Activated CD4-positive, CD25-positive, alpha-beta regulatory T cell treated with anti-CD3 and anti-CD28 coated beads, Interleukin-2, amount 50 U/mL, for 72 hours (primary cell): ENCODE data around the gene PPT1.
"Not testable (repeated sequence)": the region's sequence is repeated elsewhere in the genome, so short reads cannot be mapped to it uniquely, and the experiment has no call there.

Experiments
- DNase-seq: peaks from one replicate; pipeline ENCODE4 v3.0.0; 2021

Gene PPT1

GRCh38 chr1:40053138-40053887 lies 43.7 kb downstream of the PPT1 start:
- DNase-seq = no peak

DNA sequence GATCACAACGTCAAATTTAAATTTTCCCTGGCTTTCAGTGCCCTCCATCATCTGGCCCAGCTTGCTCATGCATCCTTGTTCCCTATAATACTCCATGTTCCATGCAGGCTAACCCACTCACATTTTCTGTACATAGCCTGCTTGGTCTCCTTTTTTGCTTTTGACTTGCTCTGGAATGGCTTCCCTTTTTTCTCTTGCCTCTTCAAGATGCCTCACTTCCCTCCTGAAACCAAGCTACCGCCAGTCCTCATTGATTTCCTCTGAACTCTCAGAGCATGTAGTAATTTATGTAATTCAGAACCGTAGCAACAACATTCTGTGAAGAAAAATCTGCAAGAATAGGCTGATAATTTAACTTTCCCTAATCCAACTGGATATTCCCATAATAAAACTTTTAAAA lies 46.2 kb downstream of the PPT1 start:
- DNase-seq = no peak

GRCh38 chr1:40049725-40050124 lies 47.3 kb downstream of the PPT1 start:
- no peak for DNase-seq

DNA sequence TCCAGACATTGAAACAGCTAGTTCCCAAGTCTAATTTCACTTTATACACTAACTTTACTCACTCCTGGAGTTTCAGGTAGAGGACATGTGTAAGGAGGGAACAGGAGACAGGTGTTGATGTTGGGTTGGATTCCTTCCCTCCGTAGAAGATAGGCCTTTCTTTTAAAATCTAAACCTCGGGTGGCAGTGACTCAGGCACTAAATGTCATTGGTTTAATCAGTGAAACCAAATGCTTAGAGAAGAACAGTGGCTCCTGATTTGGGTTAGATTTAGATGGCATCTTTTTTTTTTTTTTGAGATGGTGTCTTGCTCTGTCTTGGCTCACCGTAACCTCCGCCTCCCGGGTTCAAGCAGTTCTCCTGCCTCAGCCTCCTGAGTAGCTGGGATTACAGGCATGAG lies 49.3 kb downstream of the PPT1 start:
- DNase-seq = no peak

DNA sequence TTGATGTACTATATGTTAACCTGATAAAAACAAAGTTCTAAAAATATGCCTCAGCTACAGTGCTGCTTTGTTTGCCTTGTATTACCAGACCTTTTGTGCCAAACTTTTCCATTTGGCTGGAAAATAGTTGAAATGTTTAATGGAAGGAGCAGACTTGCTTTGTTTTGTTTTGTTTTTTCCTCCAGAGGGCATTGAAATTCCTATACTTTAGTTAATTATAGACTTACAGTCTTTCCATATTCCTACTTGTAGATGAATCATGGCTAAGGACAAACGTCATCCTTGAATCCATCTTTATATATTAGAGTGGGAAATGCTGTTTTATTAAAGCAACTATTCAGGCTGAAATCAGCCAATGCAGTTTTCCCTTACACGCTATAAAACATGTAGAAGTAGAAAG lies 49.8 kb downstream of the PPT1 start:
- no peak for DNase-seq

DNA sequence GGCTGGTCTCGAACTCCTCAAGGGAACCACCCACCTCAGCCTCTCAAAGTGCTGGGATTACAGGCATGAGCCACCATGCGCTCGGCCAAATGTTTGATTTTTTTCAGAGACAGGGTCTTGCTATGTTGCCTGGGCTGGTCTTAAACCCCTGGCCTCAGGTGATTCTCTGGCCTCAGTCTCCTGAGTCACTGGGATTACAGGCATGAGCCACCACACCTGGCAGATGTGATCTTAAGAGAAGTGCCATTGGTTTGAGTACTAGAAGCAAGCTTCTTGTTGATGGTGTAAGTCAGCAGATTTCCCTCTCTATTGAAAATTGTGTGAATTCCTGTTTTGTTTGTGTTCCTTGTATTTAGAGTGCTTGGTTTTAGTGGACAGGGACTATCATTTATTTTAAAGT lies 51.3 kb downstream of the PPT1 start:
- no peak for DNase-seq

DNA sequence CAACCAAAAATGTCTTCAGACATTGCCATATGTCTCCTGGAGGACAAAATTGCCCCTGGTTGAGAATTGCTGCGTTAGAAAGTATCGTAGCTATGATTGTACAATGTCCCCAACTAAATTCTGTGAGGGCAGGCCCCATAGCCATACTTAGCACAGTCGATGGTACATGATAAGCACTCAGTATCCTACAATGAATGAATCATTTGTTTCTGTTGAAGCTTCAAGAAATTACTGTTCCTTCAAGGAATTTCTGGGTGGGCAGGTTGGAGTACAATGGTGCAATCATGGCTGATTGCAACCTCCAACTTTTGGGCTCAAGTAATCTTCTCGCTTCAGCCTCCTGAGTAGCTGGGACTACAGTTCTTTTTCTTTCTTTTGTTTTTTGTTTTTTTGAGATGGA lies 51.9 kb downstream of the PPT1 start:
- DNase-seq = no peak

- DNase-seq = no peak
Measured at GRCh38 chr1:40044110-40044509, 52.9 kb downstream of the PPT1 start.

DNA sequence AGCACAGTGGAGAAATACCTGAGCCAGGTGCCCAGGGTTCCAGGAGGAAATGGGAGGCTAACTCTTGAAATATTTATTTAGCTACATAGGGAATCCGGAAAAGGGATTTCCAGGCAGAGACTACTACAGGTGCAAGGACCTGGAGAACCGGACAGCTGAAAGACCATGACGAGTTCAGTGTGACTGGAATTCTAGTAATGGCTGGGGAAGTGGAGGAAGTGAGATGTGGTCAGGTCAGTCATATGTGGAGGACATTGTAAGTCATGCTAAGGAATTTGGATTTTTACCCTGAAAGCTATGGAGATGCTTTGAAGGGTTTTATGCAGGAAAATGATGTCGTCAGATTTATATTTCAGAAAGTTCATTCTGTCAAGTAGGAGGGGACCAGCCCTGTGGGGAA lies 54.7 kb downstream of the PPT1 start:
- no peak for DNase-seq

DNA sequence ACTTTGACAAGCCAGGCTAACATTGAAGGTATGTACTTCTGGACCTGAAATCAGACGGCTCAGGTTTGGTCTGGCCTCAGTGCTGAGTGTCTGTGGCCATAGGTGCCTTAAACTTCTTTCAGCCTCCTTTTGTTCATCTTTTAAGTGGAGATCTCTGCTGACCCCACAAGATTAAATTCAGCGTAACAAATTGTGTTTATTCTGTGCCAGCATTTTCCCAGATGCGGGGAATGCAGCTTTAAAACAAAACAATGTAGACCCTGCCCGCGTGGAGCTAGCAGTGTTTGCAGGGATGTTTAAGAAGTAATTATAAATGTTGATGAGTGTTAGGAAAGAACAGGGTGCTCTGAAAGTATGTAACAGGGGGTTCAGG lies 55.6 kb downstream of the PPT1 start:
- no peak for DNase-seq

GRCh38 chr1:40040511-40041465 lies 56.3 kb downstream of the PPT1 start, which contains the start of gene CAP1:
TSS of gene CAP1 (plus strand) at chr1:40040729. CDS start at chr1:40059347, 18,618 bp downstream.
- peak; percentile 100 for DNase-seq

GRCh38 chr1:40039757-40040510 lies 57.1 kb downstream of the PPT1 start:
- DNase-seq = peak; percentile 81

GRCh38 chr1:40039245-40039756 lies 57.8 kb downstream of the PPT1 start:
- no peak for DNase-seq

DNA sequence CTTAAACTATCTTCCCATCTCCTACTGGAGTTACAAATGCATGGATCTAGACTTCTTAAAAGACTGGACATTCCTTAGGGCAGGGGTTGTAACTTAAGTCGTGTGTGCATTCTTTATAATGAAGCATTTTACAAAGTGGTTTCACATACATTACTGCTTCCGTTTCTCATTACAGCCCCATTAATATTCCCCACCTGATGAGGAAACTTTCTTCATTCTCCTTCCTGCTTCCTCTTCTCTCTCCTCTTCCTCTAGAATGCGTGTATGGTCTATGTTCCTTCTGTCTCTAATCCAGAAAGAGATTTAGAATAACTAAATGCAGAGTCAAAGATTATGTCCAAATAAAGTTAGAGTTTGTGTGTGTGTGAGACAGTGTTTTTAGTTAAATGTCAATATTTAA lies 58.4 kb downstream of the PPT1 start:
- no peak for DNase-seq

- DNase-seq = not testable (repeated sequence)
Measured at GRCh38 chr1:40037254-40037653, 59.8 kb downstream of the PPT1 start.

GRCh38 chr1:40036574-40036973 lies 60.5 kb downstream of the PPT1 start:
- no peak for DNase-seq

GRCh38 chr1:40034869-40035268 lies 62.2 kb downstream of the PPT1 start:
- DNase-seq = no peak

- DNase-seq = peak; percentile 37
Measured at GRCh38 chr1:40032240-40032891, 64.7 kb downstream of the PPT1 start.

DNA sequence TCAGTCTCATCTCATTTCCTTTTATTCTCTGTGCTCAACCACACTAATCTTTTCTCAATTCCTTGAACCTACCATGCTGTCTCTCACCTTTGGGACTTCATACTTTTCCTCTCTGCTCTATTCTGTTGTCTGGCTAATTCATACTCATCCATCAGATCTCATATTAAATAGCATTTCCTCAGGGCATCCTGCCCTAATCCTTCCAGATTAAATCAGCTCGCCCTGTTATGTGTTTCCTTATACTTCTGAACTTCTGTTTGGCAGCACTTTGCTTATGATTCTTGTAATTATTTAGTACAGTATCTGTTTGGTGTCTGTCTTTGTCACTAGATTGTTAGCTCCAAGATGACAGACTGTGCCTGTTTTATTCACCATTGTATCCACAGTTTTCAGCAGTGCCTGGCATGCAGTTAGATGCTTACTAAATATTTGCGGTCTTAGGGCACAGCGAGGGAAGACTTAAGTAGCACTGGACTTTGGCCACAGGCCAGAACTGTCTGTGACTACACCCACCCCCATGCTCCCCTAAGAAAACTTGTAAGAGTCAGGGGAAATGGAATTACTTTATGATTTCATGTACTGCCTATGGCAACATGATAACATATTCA lies 66.4 kb downstream of the PPT1 start:
- no peak for DNase-seq

- no peak for DNase-seq
Measured at GRCh38 chr1:40029608-40030007, 67.4 kb downstream of the PPT1 start.

- no peak for DNase-seq
Measured at GRCh38 chr1:40027647-40028046, 69.4 kb downstream of the PPT1 start.

GRCh38 chr1:40024671-40025070 lies 72.4 kb downstream of the PPT1 start:
- DNase-seq = no peak
